PFSK-1 (cell line): ENCODE measurements around the gene ANKH.

Experiments
- FOXP2 ChIP-seq: optimal IDR thresholded peaks from 2 replicates; pipeline ENCODE3; 2011; ENCODE audit warnings: borderline replicate concordance, control low read depth, inconsistent platforms; ENCODE audit not compliant: insufficient read depth; ENCODE audit errors: extremely low read length, extremely low read depth
- POLR2AphosphoS5 ChIP-seq: IDR thresholded peaks from 2 replicates; pipeline ENCODE4 v1.6.1; 2012; ENCODE audit warnings: low read depth, mild to moderate bottlenecking, control low read depth, low read length, moderate library complexity
- SIN3A ChIP-seq: IDR thresholded peaks from 2 replicates; pipeline ENCODE4 v1.6.1; 2012; ENCODE audit warnings: mild to moderate bottlenecking, low read length, moderate library complexity, borderline replicate concordance; ENCODE audit not compliant: insufficient read depth
- TAF1 ChIP-seq: IDR thresholded peaks from 2 replicates; pipeline ENCODE4 v1.6.1; 2012; ENCODE audit warnings: low read length, control low read depth, borderline replicate concordance; ENCODE audit not compliant: insufficient read depth
- TF ChIP-seq, protein P1 (sequence below), 2 experiments: IDR thresholded peaks; 2 replicates each; pipeline versions ENCODE4 v1.6.1 to v1.8.0; 2011 to 2012; ENCODE audit warnings: low read depth in 2 of 2, low read length in 2 of 2, control low read depth in 1 of 2, inconsistent platforms in 1 of 2, mild to moderate bottlenecking in 1 of 2, moderate library complexity in 1 of 2; ENCODE audit not compliant: insufficient read depth in 1 of 2

Gene ANKH

DNA sequence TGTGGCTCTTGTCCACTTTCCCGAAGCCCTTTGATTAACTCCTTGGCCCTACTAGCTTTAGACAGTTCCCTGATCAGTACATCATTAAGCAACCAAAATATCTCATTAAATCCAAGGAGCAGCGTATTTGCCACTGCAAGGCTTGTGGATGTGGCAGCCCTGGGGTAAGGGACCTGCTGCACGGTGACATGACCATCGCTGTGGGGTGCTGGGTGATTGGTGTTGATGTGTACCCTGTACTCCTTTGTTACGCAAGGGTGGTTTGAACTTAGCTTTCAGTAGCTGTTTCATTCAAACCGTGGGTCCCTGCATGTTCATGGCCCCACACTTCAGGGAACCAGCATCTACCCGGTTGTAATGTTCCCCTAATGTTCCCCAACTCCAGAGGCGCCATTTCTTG is 166.0 kb downstream of the ANKH start:
- TF ChIP-seq SIN3A (no peak), FOXP2 (no peak), TAF1 (no peak), POLR2AphosphoS5 (no peak)
- TF ChIP-seq, protein P1, sequence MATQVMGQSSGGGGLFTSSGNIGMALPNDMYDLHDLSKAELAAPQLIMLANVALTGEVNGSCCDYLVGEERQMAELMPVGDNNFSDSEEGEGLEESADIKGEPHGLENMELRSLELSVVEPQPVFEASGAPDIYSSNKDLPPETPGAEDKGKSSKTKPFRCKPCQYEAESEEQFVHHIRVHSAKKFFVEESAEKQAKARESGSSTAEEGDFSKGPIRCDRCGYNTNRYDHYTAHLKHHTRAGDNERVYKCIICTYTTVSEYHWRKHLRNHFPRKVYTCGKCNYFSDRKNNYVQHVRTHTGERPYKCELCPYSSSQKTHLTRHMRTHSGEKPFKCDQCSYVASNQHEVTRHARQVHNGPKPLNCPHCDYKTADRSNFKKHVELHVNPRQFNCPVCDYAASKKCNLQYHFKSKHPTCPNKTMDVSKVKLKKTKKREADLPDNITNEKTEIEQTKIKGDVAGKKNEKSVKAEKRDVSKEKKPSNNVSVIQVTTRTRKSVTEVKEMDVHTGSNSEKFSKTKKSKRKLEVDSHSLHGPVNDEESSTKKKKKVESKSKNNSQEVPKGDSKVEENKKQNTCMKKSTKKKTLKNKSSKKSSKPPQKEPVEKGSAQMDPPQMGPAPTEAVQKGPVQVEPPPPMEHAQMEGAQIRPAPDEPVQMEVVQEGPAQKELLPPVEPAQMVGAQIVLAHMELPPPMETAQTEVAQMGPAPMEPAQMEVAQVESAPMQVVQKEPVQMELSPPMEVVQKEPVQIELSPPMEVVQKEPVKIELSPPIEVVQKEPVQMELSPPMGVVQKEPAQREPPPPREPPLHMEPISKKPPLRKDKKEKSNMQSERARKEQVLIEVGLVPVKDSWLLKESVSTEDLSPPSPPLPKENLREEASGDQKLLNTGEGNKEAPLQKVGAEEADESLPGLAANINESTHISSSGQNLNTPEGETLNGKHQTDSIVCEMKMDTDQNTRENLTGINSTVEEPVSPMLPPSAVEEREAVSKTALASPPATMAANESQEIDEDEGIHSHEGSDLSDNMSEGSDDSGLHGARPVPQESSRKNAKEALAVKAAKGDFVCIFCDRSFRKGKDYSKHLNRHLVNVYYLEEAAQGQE (IDR thresholded peaks at IDR 0.05; ENCODE audit: insufficient read depth in 1 of 2, low read depth in 2 of 2, low read length in 2 of 2), result no peak

DNA sequence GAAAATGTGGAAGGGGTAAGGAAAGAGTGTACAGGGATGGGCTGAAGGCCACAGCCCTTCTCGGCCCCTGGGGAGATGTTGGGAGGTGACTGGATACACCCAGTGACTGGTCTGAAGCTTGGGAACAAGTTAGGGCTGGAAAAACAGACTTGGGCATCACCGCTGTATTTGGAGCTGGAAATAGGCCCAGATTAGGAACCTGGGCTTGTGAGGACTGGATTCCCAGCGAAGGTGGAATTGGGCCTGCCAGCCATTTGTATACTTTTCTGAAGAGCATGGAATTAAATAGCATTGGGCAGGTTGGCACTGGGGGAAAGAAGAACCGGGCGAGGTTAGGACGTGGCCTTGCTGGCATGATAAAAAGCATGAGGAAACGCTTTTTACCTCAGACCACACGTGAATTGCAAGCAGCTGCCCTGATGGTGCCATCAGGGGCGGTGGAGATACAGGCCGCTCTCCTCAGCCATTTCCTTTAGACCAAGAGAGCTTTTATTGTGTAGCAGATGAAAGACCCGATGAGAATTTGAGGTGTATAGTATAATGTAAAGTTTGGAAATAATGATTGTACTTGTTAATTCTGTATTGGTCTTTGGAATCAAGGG is 169.2 kb downstream of the ANKH start:
- TF ChIP-seq, protein P1 (IDR thresholded peaks at IDR 0.05; ENCODE audit: insufficient read depth in 1 of 2, low read depth in 2 of 2, low read length in 2 of 2), result no peak
- TF ChIP-seq SIN3A, result no peak
- no peak for TF ChIP-seq POLR2AphosphoS5
- no peak for TF ChIP-seq TAF1
- TF ChIP-seq FOXP2, result no peak

DNA sequence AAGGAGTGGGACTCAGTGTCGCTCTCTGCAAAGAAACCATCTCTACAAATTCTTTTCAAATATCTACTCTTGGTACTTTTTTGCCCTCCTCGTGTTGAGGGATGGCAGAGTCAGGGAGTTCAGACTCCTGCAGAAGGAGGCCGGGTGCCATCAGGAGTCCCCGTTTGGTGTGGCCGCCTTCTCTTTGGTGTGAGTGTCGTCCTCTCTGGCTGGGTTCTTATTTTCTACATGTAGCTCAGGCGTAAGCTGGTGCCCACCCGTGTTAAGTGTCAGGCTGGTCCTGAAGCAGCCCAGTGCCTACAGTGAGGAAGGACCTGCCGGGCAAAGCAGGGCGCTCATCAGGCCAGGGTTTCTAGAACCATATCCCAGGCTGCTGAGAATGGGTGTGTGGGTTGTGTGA is 170.0 kb downstream of the ANKH start:
- TF ChIP-seq, protein P1 (IDR thresholded peaks at IDR 0.05; ENCODE audit: insufficient read depth in 1 of 2, low read depth in 2 of 2, low read length in 2 of 2), result no peak

DNA sequence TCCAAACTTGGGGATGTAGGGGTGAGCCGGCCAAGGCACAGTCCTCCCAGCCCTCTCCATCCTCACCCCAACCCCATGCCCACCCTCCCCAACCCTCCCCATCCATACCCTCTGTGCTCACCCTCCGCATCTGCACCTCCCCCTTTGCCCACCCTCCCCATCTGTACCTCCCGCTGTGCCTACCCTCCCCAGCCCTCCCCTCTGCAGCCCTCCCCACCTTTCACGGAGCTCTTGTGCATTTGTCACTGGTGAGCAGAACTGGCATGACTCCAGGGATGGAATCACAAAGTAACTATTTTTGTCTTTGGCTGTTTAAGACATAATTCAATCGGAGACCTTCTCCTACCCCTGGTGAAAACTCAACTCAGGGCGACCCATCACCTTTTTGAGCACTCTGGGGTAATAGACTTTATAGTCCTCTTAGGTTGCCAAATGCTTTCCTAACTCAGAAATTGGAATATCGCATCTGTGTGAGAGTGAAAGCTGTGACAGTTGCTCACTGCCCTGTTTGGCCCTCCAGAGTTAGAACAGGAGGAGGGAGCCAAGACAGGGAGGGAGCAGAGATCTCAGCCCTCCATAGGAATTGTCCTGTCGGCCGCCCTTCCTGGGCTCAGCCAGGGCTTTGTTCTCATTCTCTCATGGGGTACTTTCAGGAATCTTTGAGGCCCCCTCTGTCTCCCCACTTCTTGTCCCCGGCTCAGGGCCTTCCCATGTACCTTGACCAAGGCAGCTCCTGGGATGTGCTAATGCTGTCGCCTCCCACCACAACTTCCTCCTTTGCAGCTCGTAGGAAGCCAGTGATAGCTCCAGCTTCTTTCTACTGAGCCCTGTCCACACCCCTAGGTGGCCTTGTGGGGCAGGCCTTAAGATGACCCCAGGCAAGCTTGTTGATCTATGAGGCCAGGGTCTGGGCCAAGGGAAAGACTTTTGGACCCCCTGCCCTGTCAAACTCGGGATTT is 170.8 kb downstream of the ANKH start:
- TF ChIP-seq FOXP2, result no peak
- TF ChIP-seq, protein P1 (IDR thresholded peaks at IDR 0.05; ENCODE audit: insufficient read depth in 1 of 2, low read depth in 2 of 2, low read length in 2 of 2), result no peak
- TF ChIP-seq TAF1, result no peak
- TF ChIP-seq SIN3A, result no peak
- no peak for TF ChIP-seq POLR2AphosphoS5
